Endothelial cell of umbilical vein (primary cell): ENCODE data around the gene COL26A1. TPM values are rescaled to one million over a fixed set of nuclear protein-coding genes. Genes with fewer than 3 reads are reported as not detected.

Experiments used
- BruUV-seq: library from RNA; stranded (reverse); fragments of 400-500 nt; replicated peaks from 2 replicates; lab custom pipeline; 2021; lab: Mats Ljungman, UMichigan
- CTCF ChIA-PET: fragments of 300-600, 350-600 bp; sonication (Branson Sonifier 250); formaldehyde crosslinking; loops from one replicate; lab custom pipeline; 2021; ENCODE audit warnings: antibody characterized with exemption, inconsistent platforms; lab: Charles Lee
- POLR2A ChIA-PET: fragments of 300-600, 350-600 bp; sonication (Branson Sonifier 250); formaldehyde crosslinking; loops from one replicate; lab custom pipeline; 2021; ENCODE audit warnings: antibody characterized with exemption, inconsistent platforms; lab: Charles Lee
- DNase-seq: peaks from one replicate; pipeline ENCODE4 v3.0.0-alpha.2; 2011; ENCODE audit warnings: low read depth, low spot score
- FAIRE-seq: peaks from 2 replicates; lab custom pipeline; 2011; peaks lifted over from hg19 to GRCh38; lab: Jason Lieb, UNC
- H2AFZ ChIP-seq: 2 replicates; pipeline ENCODE4 v1.6.0; 2012; ENCODE audit warnings: low read depth, low read length, control low read depth, inconsistent platforms
- H3K27ac ChIP-seq: 2 replicates; pipeline ENCODE4 v1.5.1; 2011; ENCODE audit warnings: low read depth, mild to moderate bottlenecking, control low read depth, low read length, moderate library complexity; ENCODE audit not compliant: insufficient read depth
- H3K27me3 ChIP-seq, 2 experiments: 2 replicates each; pipeline versions ENCODE4 v1.6.0 to v1.6.1; 2011; ENCODE audit warnings: low read length in 2 of 2, mixed read lengths in 1 of 2; ENCODE audit not compliant: control insufficient read depth in 2 of 2, insufficient read depth in 2 of 2
- H3K36me3 ChIP-seq, 2 experiments: 2 replicates in 1 of 2; 3 replicates in 1 of 2; pipeline ENCODE4 v1.5.1; 2011; ENCODE audit warnings: low read length in 2 of 2, mild to moderate bottlenecking in 1 of 2, moderate library complexity in 1 of 2; ENCODE audit not compliant: control insufficient read depth in 2 of 2, insufficient read depth in 2 of 2; ENCODE audit errors: extremely low read depth in 1 of 2
- H3K4me1 ChIP-seq: 3 replicates; pipeline ENCODE4 v1.5.1; 2011; ENCODE audit warnings: mild to moderate bottlenecking, low read length; ENCODE audit not compliant: control insufficient read depth, insufficient read depth; ENCODE audit errors: extremely low read depth
- H3K4me2 ChIP-seq: 2 replicates; pipeline ENCODE4 v1.6.1; 2011; ENCODE audit warnings: low read length, control low read depth, mixed read lengths; ENCODE audit not compliant: insufficient read depth
- H3K4me3 ChIP-seq, 3 experiments: fragments of 200-600 bp in 1 of 3; sonication (generic), shearing (Covaris generic) in 1 of 3; replicated peaks in 1 of 3; 2 replicates each; pipeline ENCODE4 v1.5.1; 2011 to 2016; ENCODE audit warnings: control low read depth in 3 of 3, low read length in 3 of 3, mild to moderate bottlenecking in 2 of 3, inconsistent platforms in 1 of 3, low read depth in 1 of 3, moderate library complexity in 1 of 3; ENCODE audit not compliant: insufficient read depth in 1 of 3
- H3K79me2 ChIP-seq: 2 replicates; pipeline ENCODE4 v1.6.0; 2012; ENCODE audit warnings: low read length, inconsistent platforms; ENCODE audit not compliant: control insufficient read depth, insufficient read depth
- H3K9ac ChIP-seq: replicated peaks from 2 replicates; pipeline ENCODE3; 2011; ENCODE audit warnings: low read length, control low read depth; ENCODE audit not compliant: insufficient read depth; ENCODE audit errors: extremely low read depth
- H3K9me1 ChIP-seq: replicated peaks from 3 replicates; pipeline ENCODE4 v1.6.0; 2011; ENCODE audit warnings: mild to moderate bottlenecking, low read length; ENCODE audit not compliant: control insufficient read depth, insufficient read depth; ENCODE audit errors: extremely low read depth
- H3K9me3 ChIP-seq: replicated peaks from 2 replicates; pipeline ENCODE4 v1.5.1; 2012; ENCODE audit warnings: low read length, inconsistent platforms; ENCODE audit not compliant: control insufficient read depth, insufficient read depth
- H4K20me1 ChIP-seq: replicated peaks from 2 replicates; pipeline ENCODE3; 2011; ENCODE audit warnings: mild to moderate bottlenecking, low read length; ENCODE audit not compliant: control insufficient read depth, insufficient read depth; ENCODE audit errors: extremely low read depth
- CTCF ChIP-seq, 2 donors: IDR thresholded peaks; 1 replicate in 1 of 2; 2 replicates in 1 of 2; pipeline ENCODE4 v1.5.1; 2011; ENCODE audit warnings: low read length in 2 of 2, mild to moderate bottlenecking in 2 of 2, moderate library complexity in 2 of 2, control low read depth in 1 of 2, inconsistent platforms in 1 of 2, low read depth in 1 of 2; ENCODE audit not compliant: insufficient read depth in 1 of 2; ENCODE audit errors: extremely low read depth in 1 of 2
- EZH2 ChIP-seq: IDR thresholded peaks from 2 replicates; pipeline ENCODE4 v1.6.1; 2012; ENCODE audit warnings: borderline replicate concordance, low read depth, mild to moderate bottlenecking, moderate library complexity, low read length, inconsistent platforms; ENCODE audit not compliant: severe bottlenecking
- FOS ChIP-seq: IDR thresholded peaks from 2 replicates; pipeline ENCODE4 v1.6.1; 2011; ENCODE audit warnings: mild to moderate bottlenecking, low read length, moderate library complexity, borderline replicate concordance; ENCODE audit not compliant: insufficient read depth
- GATA2 ChIP-seq: IDR thresholded peaks from 2 replicates; pipeline ENCODE4 v1.7.0; 2011; ENCODE audit warnings: low read depth, mild to moderate bottlenecking, moderate library complexity, mixed read lengths, low read length; ENCODE audit not compliant: insufficient read length, insufficient read depth
- JUN ChIP-seq: IDR thresholded peaks from 2 replicates; pipeline ENCODE4 v1.6.1; 2011; ENCODE audit warnings: borderline replicate concordance, low read depth; ENCODE audit not compliant: insufficient read length, insufficient read depth
- MYC ChIP-seq: IDR thresholded peaks from one replicate; pipeline ENCODE4 v1.6.1; 2011; ENCODE audit warnings: mild to moderate bottlenecking, low read depth, low read length
- POLR2A ChIP-seq: IDR thresholded peaks from 2 replicates; pipeline ENCODE4 v1.6.1; 2012; ENCODE audit warnings: low read depth, mild to moderate bottlenecking, control low read depth, low read length
- POLR2AphosphoS5 ChIP-seq: IDR thresholded peaks from 2 replicates; pipeline ENCODE4 v1.6.1; 2012; ENCODE audit warnings: low read depth, mild to moderate bottlenecking, control low read depth, low read length, moderate library complexity; ENCODE audit not compliant: insufficient read depth
- dilution Hi-C: fragments of 300-500 bp; cut with MboI; formaldehyde crosslinking; loops from one replicate; pipeline ENCODE4 v1.15.0; 2019; ENCODE audit warnings: low sequenced_read_pairs; ENCODE audit not compliant: extremely low pct_ligation_motif_present
- intact Hi-C: fragments of 100-400 bp; cut with micrococcal nuclease; formaldehyde crosslinking; loops from one replicate; pipeline ENCODE4 v1.10.0; 2022
- polyA plus RNA-seq, 4 experiments: library from polyadenylated mRNA; depleted of rRNA in 3 of 4; stranded (reverse) in 3 of 4; unstranded in 1 of 4; fragments of >200 nt; gene quantifications; 2 replicates each; pipeline versions ENCODE4 v1.2.1 to v1.2.3, GENCODE V29; 2011 to 2012; ENCODE audit warnings: missing spikeins in 1 of 4
- total RNA-seq: library from RNA; stranded (reverse); gene quantifications from 2 replicates; pipeline ENCODE4 v1.2.3, GENCODE V29; 2021

COL26A1 gene
- total and polyA plus RNA-seq, 2 donors (not counting 3 experiments of a cell fraction or from before 2014, with no cell fraction given) = not detected

GRCh38 chr7:101598986-101599771 is 236.5 kb downstream of the COL26A1 start:
- TF ChIP-seq POLR2A = no peak
- TF ChIP-seq JUN = no peak
- no peak for TF ChIP-seq CTCF (IDR thresholded peaks at IDR 0.05; ENCODE audit: extremely low read depth in 1 of 2, insufficient read depth in 1 of 2, low read depth in 1 of 2, low read length in 2 of 2)
- Histone ChIP-seq H3K4me3 (no peak overlapping the region), H3K9ac (no peak overlapping the region), H3K27me3 (peaks cover 0 to 5% of the 10 kb centered on the region in 2 experiments), H3K9me1 (no peaks in the 10 kb centered on the region), H4K20me1 (no peaks in the 10 kb centered on the region), H3K27ac (no peak overlapping the region), H3K9me3 (no peaks in the 10 kb centered on the region), H3K4me2 (no peak overlapping the region), H3K4me1 (no peaks in the 10 kb centered on the region), H2AFZ (no peak overlapping the region), H3K36me3 (no peaks in the 10 kb centered on the region), H3K79me2 (no peaks in the 10 kb centered on the region)
- FAIRE-seq (no peak), DNase-seq (no peak)
- intact Hi-C loops = no loop called here
- ChIA-PET POLR2A (no interaction called here), CTCF (interaction anchor here (0.6 to 0.7 kb wide), 3 partner anchors 13 to 672 kb away, joined by 3 read pairs; no protein-coding TSS in a partner anchor)
- dilution Hi-C loops = no loop called here
- BruUV-seq = no TSS peak

GRCh38 chr7:101599787-101600186 is 237.1 kb downstream of the COL26A1 start:
- Histone ChIP-seq H3K9me1 (no peaks in the 10 kb centered on the region), H3K4me1 (no peaks in the 10 kb centered on the region), H3K79me2 (no peaks in the 10 kb centered on the region), H4K20me1 (no peaks in the 10 kb centered on the region), H3K9me3 (no peaks in the 10 kb centered on the region), H3K27ac (no peak overlapping the region), H3K36me3 (no peaks in the 10 kb centered on the region), H3K4me2 (no peak overlapping the region), H3K4me3 (no peak overlapping the region), H3K9ac (no peak overlapping the region), H2AFZ (no peak overlapping the region), H3K27me3 (peaks cover 0 to 5% of the 10 kb centered on the region in 2 experiments)
- CTCF ChIA-PET = interaction anchor here (1.2 to 1.5 kb wide), 2 partner anchors 57 to 75 kb away, joined by 3 read pairs; no protein-coding TSS in a partner anchor
- dilution Hi-C loops = no loop called here
- no peak for DNase-seq
- TF ChIP-seq MYC (no peak), FOS (no peak), JUN (no peak), EZH2 (no peak), GATA2 (no peak), CTCF (IDR thresholded peaks at IDR 0.05; ENCODE audit: extremely low read depth in 1 of 2, insufficient read depth in 1 of 2, low read depth in 1 of 2, low read length in 2 of 2) (no peak), POLR2AphosphoS5 (no peak)
- FAIRE-seq = no peak
- POLR2A ChIA-PET = no interaction called here
- intact Hi-C loops = loop anchor here (5.0 kb wide), 1 partner anchor 88 kb away; no protein-coding TSS in a partner anchor
- BruUV-seq = no TSS peak
